GM21723 (cell line): ENCODE results near the gene ALDH1A1.

Experiments used
- ATAC-seq: cut with Tn5 transposase; IDR thresholded peaks from one replicate; pipeline ENCODE4 v1.9.1; 2021; ENCODE audit warnings: mild to moderate bottlenecking, moderate library complexity; ENCODE audit not compliant: unreplicated experiment

The ALDH1A1 gene

GRCh38 chr9:72980183-72980582 is 27.3 kb upstream of the ALDH1A1 start:
- no peak for ATAC-seq

DNA sequence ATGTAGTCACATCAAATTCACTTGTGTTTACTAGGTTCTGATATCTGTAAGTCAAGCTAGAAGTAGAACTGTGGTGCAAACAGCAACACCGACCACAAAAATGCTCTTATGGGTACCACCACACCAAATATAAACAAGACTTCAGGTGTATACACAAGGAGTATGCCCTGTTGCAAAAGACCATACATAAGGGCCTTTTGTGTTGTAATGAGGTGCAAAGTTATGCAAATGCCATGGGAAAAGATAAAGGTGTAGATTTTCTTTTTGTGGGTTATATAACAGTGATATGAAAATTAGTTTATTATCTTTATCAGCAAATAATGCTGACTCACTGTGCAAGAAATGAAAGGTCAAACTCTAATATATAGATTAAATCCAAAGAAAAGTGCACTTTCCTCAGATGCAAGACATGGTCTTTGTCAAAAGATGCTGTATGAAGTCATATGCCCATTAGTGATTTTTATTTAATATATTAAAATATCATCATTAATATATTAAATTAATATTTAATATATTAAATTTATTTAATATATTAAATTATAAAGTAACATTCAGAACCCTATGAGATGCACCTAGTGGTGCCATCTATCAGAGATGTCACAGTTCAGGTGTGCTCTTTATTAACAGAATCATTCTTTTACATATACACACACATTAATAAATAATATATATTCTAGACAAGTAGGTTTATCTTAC is 26.7 kb upstream of the ALDH1A1 start:
- ATAC-seq = no peak

- ATAC-seq = no peak
Measured at GRCh38 chr9:72978744-72979143, 25.9 kb upstream of the ALDH1A1 start.

- ATAC-seq = no peak
Measured at GRCh38 chr9:72977670-72978069, 24.8 kb upstream of the ALDH1A1 start.

DNA sequence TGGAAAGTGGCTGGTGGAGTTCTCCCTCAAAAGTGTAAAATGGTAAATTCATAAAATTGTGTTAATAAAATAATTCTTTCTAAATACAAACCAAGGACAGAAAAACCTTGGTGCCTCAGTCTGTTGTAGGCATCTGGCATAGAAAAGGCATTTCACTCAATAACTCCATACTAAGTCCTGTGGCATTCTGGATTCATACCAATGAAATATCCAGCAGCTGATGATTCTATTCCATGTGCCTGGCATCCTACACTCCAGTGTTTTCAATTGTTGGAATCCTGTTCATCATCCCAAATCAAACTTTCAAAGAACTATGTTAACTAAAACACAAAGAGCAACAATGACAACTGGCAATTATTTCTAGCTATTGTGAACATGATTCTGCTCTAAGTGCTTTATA is 21.6 kb upstream of the ALDH1A1 start:
- no peak for ATAC-seq

DNA sequence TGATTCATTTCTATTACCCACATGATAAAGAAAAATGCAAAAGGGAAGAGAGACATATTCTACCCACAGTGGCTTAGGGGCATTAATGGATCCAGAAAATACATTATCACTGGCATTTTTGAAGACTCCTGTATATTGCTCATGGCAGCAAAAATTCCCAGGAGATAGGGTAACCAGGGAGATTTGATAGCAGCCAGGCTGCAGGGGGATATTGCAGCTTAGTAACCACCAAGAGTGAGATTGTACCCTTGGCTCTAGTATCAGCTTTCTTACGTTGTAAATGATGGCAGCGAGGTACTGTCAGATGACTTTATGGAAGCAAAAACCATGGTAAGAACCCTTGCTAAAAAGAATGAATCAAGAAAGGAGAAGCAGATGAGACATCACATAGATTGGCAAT is 19.8 kb upstream of the ALDH1A1 start:
- ATAC-seq = no peak

DNA sequence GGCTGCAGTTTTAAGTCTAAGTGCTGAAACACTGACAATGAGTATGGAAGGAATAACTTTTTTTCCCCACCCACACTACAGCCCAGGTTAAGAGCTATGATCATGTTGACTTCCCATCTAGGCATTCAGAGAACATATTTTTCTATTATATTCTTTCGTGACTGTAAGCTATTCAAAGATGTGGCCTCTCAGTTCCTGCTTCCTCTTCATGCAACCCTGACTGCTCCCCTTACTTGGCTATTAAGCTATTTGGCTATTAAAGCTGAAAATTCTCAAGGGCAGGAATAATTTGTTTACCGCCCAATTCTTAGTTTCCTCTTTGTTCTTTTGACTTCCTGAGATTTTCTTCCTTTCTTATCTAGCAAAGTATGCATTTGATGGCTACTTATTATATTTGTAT is 18.6 kb upstream of the ALDH1A1 start:
- no peak for ATAC-seq

- no peak for ATAC-seq
Measured at GRCh38 chr9:72960446-72960845, 7.6 kb upstream of the ALDH1A1 start.

DNA sequence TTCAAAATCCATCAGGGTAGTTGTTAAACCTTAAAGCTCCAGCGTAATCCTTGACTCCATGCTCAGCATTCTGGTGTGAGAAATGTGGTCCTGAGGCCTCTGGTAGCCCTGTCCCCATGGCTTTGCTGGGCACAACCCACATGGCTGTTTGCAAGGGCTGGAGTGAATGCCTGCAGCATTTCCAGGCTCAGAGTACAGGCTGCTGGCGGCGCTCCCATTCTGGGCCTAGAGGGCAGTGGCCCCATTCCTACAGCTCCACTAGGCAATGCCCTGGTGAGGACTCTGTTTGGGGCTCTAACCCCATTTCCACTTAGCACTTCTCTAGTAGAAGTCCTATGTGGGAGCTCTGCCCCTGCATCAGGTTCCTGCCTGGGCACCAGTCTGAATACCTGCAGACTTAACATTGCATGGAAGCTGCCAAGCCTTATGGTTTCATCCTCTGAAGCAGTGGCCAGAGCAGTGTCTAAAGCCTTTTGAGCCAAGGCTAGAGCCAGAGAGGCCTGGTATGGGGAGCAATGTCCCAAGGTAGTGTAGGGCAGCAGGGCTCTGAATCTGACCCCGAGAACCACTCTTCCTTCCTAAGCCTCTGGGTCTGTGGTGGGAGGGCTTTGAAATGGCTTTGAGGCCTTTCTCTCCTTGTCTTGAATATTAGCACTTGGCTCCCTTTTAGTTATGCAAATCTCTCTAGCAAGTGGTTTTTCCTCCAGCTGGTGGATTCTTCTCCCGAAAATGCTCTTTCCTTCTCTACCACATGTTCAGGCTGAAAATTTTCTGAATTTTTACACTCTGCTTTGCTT is 5.8 kb upstream of the ALDH1A1 start:
- ATAC-seq = no peak

DNA sequence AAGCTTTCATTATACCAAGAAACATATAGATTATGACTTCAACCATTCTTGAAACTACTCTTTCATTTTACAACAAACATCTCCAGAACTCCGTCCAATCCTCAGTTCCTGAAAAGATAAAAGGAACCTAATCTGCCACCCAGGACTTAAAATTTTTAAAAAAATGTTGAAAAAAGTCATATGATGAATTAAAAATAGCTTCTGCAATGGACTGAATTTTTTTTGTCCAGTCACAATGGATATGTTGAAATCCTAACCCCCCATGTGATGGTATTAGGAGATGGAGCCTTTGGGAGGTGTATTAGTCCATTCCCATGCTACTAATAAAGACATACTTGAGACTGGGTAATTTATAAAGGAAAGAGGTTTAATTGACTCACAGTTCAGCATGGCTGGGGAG is 2.7 kb upstream of the ALDH1A1 start:
- ATAC-seq = no peak

- ATAC-seq = no peak
Measured at GRCh38 chr9:72955126-72955455, 2.2 kb upstream of the ALDH1A1 start.

- no peak for ATAC-seq
Measured at GRCh38 chr9:72954431-72955125, 1.7 kb upstream of the ALDH1A1 start.

DNA sequence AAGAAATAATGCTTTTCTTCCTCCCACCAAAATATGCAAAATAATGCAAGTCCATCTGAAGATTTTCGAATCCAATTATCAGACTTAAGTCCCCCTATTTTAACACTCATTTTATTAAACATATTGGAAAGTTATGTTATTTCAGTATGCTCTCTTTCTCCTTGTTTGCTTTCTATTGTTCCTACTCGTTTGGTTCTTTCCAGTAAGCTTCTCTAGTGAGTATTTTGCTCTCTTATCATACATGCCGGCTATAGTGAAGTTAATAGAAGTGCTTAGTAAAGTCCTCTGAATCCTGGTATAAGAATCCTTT is 517 bp downstream of the ALDH1A1 start:
- ATAC-seq = no peak

DNA sequence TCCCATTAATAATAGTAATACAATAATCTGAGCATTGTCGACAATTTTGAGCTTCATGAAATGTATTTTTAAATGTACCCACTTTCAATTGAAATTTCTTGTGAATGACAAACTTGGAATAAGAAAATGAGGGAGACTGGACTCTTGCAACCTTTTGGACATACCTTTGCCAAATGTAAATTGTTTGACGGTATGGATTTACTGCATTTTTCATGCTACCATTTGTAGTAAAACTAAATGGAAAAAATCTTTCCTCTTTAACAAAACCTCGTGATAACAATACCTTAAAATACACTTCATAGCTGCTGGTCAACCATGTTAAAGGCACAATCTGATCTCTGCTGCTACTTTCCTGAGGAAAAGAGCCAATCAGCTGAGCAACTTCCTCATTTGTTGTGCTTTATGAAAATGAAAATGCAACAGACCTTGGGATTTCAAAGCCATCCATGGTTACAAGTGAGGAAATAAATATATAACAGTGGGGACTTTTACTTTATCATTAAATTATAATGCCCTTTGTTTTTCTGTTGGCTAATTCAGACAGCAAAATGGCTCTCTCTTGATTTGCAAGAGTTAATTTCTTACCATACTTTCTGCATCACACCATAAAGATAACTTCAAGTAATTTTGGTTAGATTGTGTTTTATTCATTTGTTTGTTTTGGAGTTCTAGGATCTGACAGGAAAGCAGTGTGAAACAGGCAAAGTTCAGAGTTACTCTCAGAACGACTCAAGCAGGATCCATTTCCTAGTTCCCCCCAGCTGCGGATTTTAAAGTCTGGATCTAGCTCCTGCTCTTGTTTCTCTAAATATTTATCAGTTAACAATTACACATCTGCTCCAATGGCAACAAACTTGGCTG is 1.1 kb downstream of the ALDH1A1 start:
- no peak for ATAC-seq

DNA sequence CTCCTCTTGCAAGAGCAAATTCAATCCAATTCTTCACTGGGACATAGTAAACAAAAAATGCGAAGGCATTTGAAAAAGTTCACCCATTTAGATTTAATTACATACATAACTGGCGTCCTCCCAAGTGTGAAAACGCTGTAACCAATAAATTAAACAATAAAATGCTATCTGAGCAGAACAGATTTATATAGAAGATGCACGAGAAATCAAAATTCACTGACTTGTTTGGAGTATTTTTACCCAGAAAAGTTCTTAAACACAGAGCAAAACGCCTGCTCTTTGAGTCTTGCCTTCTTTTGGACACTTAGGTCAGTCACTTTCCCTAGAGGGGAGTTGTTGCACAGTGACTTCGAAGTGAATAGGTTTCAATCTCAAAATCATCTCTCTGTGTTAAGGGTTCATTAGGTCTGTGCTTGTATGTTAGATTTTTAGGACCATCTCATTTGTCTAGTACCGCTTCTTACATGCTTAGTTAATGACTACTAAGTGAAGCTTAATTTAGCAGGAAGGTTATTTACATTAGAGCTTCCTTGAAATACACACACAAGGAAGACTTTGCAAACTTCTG is 1.9 kb downstream of the ALDH1A1 start:
- ATAC-seq = no peak

GRCh38 chr9:72949918-72950325 is 2.9 kb downstream of the ALDH1A1 start:
- no peak for ATAC-seq

DNA sequence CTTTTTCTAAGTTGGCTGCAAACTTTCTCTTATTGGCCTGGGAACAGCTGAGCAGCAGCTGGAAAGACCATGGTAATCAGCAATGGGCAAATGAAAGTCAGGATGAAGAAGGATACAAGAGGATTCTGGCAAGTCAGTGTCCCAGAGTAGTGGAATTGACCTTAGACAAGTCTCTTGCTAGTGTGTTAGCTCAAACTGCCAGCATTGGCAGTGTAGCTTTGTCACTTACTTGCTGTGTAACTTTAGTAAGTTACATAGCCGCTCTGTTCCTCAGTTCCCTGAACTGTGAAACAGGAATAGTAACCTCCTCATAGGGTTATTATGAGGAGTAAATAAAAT is 3.6 kb downstream of the ALDH1A1 start:
- ATAC-seq = no peak

DNA sequence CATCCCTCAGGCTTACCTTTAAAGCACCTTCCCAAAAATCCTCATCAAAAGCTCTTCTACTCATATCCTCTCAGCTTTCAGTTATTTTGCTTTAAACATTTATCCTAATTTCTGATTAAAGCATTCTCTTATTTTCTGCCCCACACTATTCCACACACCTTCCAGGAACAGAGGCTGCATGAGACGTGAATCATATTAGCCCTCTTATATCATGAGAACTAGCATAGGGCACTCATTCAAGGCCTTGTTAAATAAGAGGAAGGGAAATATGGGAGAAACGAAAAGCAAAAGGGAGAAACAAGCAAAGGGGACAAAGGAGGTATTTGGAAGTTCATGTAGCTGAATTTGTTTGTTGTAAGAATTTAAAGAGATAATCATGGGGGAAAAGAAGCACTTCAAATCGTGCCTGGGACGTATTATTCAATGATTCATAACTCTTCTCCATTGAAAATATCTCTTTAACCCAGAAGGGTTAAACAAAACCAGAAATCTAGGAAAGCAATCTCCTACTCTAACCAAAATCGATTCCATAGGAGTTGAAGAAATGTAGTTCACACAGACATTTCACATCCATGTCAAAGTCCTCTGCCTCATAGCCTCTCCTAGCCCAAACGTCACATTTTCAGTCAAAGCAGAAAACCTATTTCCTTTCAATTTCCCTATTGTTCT is 4.1 kb downstream of the ALDH1A1 start:
- no peak for ATAC-seq

DNA sequence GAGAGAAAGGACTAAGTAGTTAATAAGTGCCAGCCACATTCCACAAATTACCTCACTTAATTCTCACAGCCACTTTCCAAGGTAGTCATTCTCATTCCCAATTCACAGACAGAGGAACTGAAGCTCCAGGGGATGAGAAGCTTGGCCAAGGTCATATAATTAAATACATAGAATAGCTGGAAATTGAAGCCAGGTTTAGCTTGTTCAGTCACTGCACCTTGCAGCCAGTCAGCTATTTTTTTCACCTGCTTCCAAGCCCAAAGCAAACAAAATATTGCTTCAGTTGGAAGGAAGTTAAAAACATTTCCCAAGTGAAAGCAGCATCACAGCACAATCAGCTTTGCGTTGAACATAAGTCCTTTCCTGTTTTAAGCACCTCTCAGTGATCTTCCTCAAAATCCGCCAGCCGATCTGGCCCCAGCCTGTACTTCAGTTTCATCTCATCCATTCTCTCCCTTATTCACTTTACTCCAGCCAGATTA is 4.8 kb downstream of the ALDH1A1 start:
- ATAC-seq = no peak

DNA sequence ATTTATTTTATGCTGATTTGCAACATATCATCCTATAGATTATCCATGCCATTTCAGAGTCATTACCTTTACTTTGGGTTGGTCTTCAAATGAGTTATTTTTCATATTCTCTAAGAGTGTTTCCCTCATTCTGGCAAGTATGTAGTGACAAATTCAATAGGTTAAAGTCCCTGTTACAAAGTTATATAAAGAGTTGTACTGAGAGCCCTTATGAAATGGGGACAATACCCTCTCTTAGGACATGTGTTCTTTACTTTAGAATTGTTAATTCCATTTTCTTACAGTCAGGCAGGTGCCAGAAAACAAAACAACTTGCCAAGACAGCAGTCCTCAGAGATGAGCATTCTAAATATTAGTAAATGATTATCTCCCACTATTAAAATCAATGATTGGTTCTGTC is 6.0 kb downstream of the ALDH1A1 start:
- no peak for ATAC-seq
